ENCODE data around the gene ROCK1. TPM values are rescaled to one million over a fixed set of nuclear protein-coding genes. Genes with fewer than 3 reads are reported as not detected.
A peak's percentile ranks its signal among the peaks of the same experiment; 100 is the strongest.

ROCK1 gene
- total and polyA plus RNA-seq, 2 donors from 2014 or later = 10.5 to 56.5 TPM

GRCh38 chr18:21123290-21123926 lies 11.8 kb upstream of the ROCK1 start:
- no peak for DNase-seq
- Histone ChIP-seq H3K4me1 (ENCODE audit: control insufficient read depth in 2 of 3, insufficient read depth in 2 of 3, low read depth in 1 of 3, low read length in 3 of 3) (no peaks in the 10 kb centered on the region), H3K9ac (ENCODE audit: low read length in 3 of 3) (no peak overlapping the region), H3K27ac (ENCODE audit: low read depth in 2 of 2, low read length in 2 of 2) (no peak overlapping the region), H3K4me3 (ENCODE audit: low read length in 3 of 3) (no peak overlapping the region), H3K9me3 (ENCODE audit: control insufficient read depth in 2 of 3, insufficient read depth in 1 of 3, low read length in 3 of 3) (no peaks in the 10 kb centered on the region), H3K27me3 (ENCODE audit: control insufficient read depth, insufficient read depth, low read length) (no peaks in the 10 kb centered on the region), H3K36me3 (ENCODE audit: control insufficient read depth in 2 of 3, insufficient read depth in 3 of 3, low read length in 3 of 3) (no peaks in the 10 kb centered on the region)
- FAIRE-seq = no peak
- intact Hi-C loops (cut with DNase I) = no loop called here
- TF ChIP-seq, protein P1, sequence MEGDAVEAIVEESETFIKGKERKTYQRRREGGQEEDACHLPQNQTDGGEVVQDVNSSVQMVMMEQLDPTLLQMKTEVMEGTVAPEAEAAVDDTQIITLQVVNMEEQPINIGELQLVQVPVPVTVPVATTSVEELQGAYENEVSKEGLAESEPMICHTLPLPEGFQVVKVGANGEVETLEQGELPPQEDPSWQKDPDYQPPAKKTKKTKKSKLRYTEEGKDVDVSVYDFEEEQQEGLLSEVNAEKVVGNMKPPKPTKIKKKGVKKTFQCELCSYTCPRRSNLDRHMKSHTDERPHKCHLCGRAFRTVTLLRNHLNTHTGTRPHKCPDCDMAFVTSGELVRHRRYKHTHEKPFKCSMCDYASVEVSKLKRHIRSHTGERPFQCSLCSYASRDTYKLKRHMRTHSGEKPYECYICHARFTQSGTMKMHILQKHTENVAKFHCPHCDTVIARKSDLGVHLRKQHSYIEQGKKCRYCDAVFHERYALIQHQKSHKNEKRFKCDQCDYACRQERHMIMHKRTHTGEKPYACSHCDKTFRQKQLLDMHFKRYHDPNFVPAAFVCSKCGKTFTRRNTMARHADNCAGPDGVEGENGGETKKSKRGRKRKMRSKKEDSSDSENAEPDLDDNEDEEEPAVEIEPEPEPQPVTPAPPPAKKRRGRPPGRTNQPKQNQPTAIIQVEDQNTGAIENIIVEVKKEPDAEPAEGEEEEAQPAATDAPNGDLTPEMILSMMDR (IDR thresholded peaks at IDR 0.05; ENCODE audit: borderline replicate concordance, extremely low read depth, insufficient read depth) = no peak

- no peaks in the 10 kb centered on the region for H3K9me3 ChIP-seq (ENCODE audit: control insufficient read depth in 2 of 3, insufficient read depth in 1 of 3, low read length in 3 of 3)
- TF ChIP-seq, protein P1 (IDR thresholded peaks at IDR 0.05; ENCODE audit: borderline replicate concordance, extremely low read depth, insufficient read depth) = no peak
- H3K27me3 ChIP-seq (ENCODE audit: control insufficient read depth, insufficient read depth, low read length) = no peaks in the 10 kb centered on the region
- intact Hi-C loops (cut with DNase I) = no loop called here
- DNase-seq = no peak
- no peak overlapping the region for H3K9ac ChIP-seq (ENCODE audit: low read length in 3 of 3)
- no peaks in the 10 kb centered on the region for H3K4me1 ChIP-seq (ENCODE audit: control insufficient read depth in 2 of 3, insufficient read depth in 2 of 3, low read depth in 1 of 3, low read length in 3 of 3)
- no peak for FAIRE-seq
- no peak overlapping the region for H3K4me3 ChIP-seq (ENCODE audit: low read length in 3 of 3)
- no peak overlapping the region for H3K27ac ChIP-seq (ENCODE audit: low read depth in 2 of 2, low read length in 2 of 2)
- no peaks in the 10 kb centered on the region for H3K36me3 ChIP-seq (ENCODE audit: control insufficient read depth in 2 of 3, insufficient read depth in 3 of 3, low read length in 3 of 3)
These were observed 7.2 kb upstream of the ROCK1 start for GRCh38 chr18:21118806-21119205.

DNA sequence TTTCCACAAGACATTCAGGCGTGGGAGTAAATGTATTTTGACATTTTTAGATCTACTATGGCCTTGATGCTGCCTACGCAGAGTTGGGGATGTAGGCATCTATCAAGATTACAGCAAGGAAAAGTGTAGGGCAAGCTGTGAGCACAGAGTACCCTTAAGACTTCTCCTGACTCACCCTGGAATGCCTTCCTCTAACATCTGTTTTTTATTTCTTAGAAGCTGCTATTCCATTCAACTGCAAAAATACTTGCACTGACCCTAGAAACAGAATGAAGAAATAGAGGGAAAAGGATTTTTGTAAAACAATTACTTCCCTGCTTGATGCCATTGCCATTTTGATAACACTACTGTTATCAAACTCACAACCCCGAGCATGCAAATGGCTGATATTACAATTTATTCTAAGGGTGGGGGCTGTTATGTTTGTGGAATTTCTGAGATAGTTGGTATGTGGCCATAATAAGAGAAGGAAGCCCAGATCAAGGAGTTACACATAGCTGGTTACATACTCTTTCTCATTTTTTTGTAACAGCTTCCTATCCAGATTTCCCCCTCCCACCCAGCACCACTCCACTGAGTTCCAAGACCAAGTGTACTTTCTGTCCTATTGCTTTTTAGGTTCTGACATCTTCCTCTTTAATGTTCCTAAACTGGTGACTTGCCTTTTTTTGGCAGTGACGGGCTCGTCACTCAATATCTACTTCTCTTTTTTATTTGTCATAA lies 6.0 kb upstream of the ROCK1 start:
- H3K27ac ChIP-seq (ENCODE audit: low read depth in 2 of 2, low read length in 2 of 2) = no peak overlapping the region
- DNase-seq = peak in 2 of 5 donors; percentile 35 to 40
- intact Hi-C loops (cut with DNase I) = no loop called here

More for the DNA sequence above, 6.0 kb upstream of the ROCK1 start:
- Histone ChIP-seq H3K27me3 (ENCODE audit: control insufficient read depth, insufficient read depth, low read length) (no peaks in the 10 kb centered on the region), H3K4me3 (ENCODE audit: low read length in 3 of 3) (no peak overlapping the region), H3K9me3 (ENCODE audit: control insufficient read depth in 2 of 3, insufficient read depth in 1 of 3, low read length in 3 of 3) (no peaks in the 10 kb centered on the region), H3K4me1 (ENCODE audit: control insufficient read depth in 2 of 3, insufficient read depth in 2 of 3, low read depth in 1 of 3, low read length in 3 of 3) (peaks cover 0 to under 1% (median 0%) of the 10 kb centered on the region in 3 donors), H3K9ac (ENCODE audit: low read length in 3 of 3) (no peak overlapping the region), H3K36me3 (ENCODE audit: control insufficient read depth in 2 of 3, insufficient read depth in 3 of 3, low read length in 3 of 3) (no peaks in the 10 kb centered on the region)
- TF ChIP-seq, protein P1 (IDR thresholded peaks at IDR 0.05; ENCODE audit: borderline replicate concordance, extremely low read depth, insufficient read depth) = no peak
- no peak for FAIRE-seq

All from kidney (tissue), 14 donors.